Caco-2 (cell line): Measurements from ENCODE around the gene METTL3. TPM values are rescaled to one million over a fixed set of nuclear protein-coding genes. Genes with fewer than 3 reads are reported as not detected.

Experiments used
- BruUV-seq: library from RNA; stranded (reverse); fragments of 400-500 nt; replicated peaks from 2 replicates; lab custom pipeline; 2021; lab: Mats Ljungman, UMichigan
- CTCF ChIA-PET: fragments of 300-600 bp; sonication (Branson Sonifier 250); formaldehyde crosslinking; loops from one replicate; lab custom pipeline; 2022; ENCODE audit warnings: antibody characterized with exemption; lab: Charles Lee
- POLR2A ChIA-PET: fragments of 300-600 bp; sonication (Branson Sonifier 250); formaldehyde crosslinking; loops from one replicate; lab custom pipeline; 2022; ENCODE audit warnings: antibody characterized with exemption; lab: Charles Lee
- DNase-seq, 2 experiments: peaks; one replicate each; pipeline versions ENCODE4 v3.0.0 to v3.0.0-alpha.2; 2020 to 2022
- H3K27me3 ChIP-seq: replicated peaks from 2 replicates; pipeline ENCODE4 v1.6.0; 2011; ENCODE audit warnings: low read length; ENCODE audit not compliant: control insufficient read depth, insufficient read depth
- H3K36me3 ChIP-seq: 2 replicates; pipeline ENCODE4 v1.5.1; 2011; ENCODE audit warnings: low read length; ENCODE audit not compliant: control insufficient read depth, insufficient read depth
- H3K4me1 ChIP-seq: fragments of 250-450 bp; sonication (Bioruptor Pico); 2 replicates; pipeline ENCODE4 v1.5.1; 2020; ENCODE audit warnings: mild to moderate bottlenecking
- H3K4me3 ChIP-seq: 2 replicates; pipeline ENCODE4 v1.5.1; 2011; ENCODE audit warnings: low read depth, mild to moderate bottlenecking, control low read depth, low read length
- H3K9me3 ChIP-seq: fragments of 250-450 bp; sonication (Bioruptor Pico); 2 replicates; pipeline ENCODE4 v1.5.1; 2020; ENCODE audit warnings: mild to moderate bottlenecking, moderate library complexity
- H3K27ac Mint-ChIP-seq: one replicate; pipeline ENCODE4 v1.8.0; 2022; ENCODE audit warnings: mixed read lengths; ENCODE audit not compliant: unreplicated experiment
- H3K27me3 Mint-ChIP-seq: one replicate; pipeline ENCODE4 v1.8.0; 2022; ENCODE audit warnings: mixed read lengths; ENCODE audit not compliant: insufficient read depth, unreplicated experiment
- H3K36me3 Mint-ChIP-seq: one replicate; pipeline ENCODE4 v1.8.0; 2022; ENCODE audit warnings: mild to moderate bottlenecking, mixed read lengths; ENCODE audit not compliant: insufficient read depth, unreplicated experiment
- H3K4me1 Mint-ChIP-seq: one replicate; pipeline ENCODE4 v1.8.0; 2022; ENCODE audit warnings: low read depth, mixed read lengths; ENCODE audit not compliant: unreplicated experiment
- H3K4me3 Mint-ChIP-seq: one replicate; pipeline ENCODE4 v1.8.0; 2022; ENCODE audit warnings: mild to moderate bottlenecking, moderate library complexity, mixed read lengths; ENCODE audit not compliant: unreplicated experiment
- H3K9me3 Mint-ChIP-seq: one replicate; pipeline ENCODE4 v1.8.0; 2022; ENCODE audit warnings: mixed read lengths; ENCODE audit not compliant: unreplicated experiment
- CTCF ChIP-seq, 2 experiments: fragments of 200-600 bp in 1 of 2; IDR thresholded peaks; 1 replicate in 1 of 2; 2 replicates in 1 of 2; pipeline versions ENCODE4 v1.5.1 to v1.8.0; 2011 to 2022; ENCODE audit warnings: antibody characterized with exemption in 1 of 2, control low read depth in 1 of 2, inconsistent platforms in 1 of 2, low read depth in 1 of 2, low read length in 1 of 2, mild to moderate bottlenecking in 1 of 2, moderate library complexity in 1 of 2; ENCODE audit not compliant: insufficient read depth in 1 of 2, severe bottlenecking in 1 of 2, unreplicated experiment in 1 of 2
- intact Hi-C: fragments of 100-400 bp; cut with micrococcal nuclease; formaldehyde crosslinking; loops from one replicate; pipeline ENCODE4 v1.10.0; 2022; ENCODE audit not compliant: unreplicated experiment
- total RNA-seq: library from RNA; stranded (reverse); gene quantifications from 2 replicates; pipeline ENCODE4 v1.2.3, GENCODE V29; 2022

Gene METTL3
- total RNA-seq, 1 experiment from 2014 or later: 40.1 TPM

DNA sequence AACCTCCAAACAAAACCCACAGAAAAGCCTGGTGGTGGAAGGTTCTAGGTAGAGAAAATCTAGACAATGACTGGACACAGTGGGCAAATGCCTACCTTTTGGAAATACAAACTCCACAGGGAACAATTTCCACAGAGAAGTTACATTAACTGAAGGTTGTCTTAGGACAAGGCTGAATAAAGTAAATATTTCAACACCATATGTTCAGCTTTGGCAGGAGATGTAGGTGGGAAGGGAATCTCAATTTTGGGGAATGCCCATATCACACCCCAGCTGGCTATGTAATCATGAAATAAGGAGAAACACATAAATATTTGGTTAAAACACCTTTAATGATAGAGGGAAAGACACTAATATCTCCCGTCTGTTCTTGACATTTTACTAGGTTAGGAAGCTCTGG, 9.6 kb upstream of the METTL3 start:
- no peaks in the 10 kb centered on the region for H3K9me3 ChIP-seq
- H3K36me3 ChIP-seq: no peaks in the 10 kb centered on the region
- no peaks in the 10 kb centered on the region for H3K36me3 Mint-ChIP-seq
- CTCF ChIA-PET: no interaction called here
- H3K4me3 ChIP-seq: no peak overlapping the region
- no TSS peak for BruUV-seq
- H3K27me3 ChIP-seq: no peaks in the 10 kb centered on the region
- POLR2A ChIA-PET: no interaction called here
- no peak overlapping the region for H3K4me3 Mint-ChIP-seq
- H3K9me3 Mint-ChIP-seq: no peaks in the 10 kb centered on the region
- DNase-seq: no peak
- TF ChIP-seq CTCF (IDR thresholded peaks at IDR 0.05; ENCODE audit: insufficient read depth in 1 of 2, low read depth in 1 of 2, low read length in 1 of 2, severe bottlenecking in 1 of 2, unreplicated experiment in 1 of 2): no peak
- H3K4me1 Mint-ChIP-seq: no peaks in the 10 kb centered on the region
- no peaks in the 10 kb centered on the region for H3K27me3 Mint-ChIP-seq
- intact Hi-C loops: no loop called here
- no peak overlapping the region for H3K27ac Mint-ChIP-seq
- H3K4me1 ChIP-seq: no peaks in the 10 kb centered on the region

DNA sequence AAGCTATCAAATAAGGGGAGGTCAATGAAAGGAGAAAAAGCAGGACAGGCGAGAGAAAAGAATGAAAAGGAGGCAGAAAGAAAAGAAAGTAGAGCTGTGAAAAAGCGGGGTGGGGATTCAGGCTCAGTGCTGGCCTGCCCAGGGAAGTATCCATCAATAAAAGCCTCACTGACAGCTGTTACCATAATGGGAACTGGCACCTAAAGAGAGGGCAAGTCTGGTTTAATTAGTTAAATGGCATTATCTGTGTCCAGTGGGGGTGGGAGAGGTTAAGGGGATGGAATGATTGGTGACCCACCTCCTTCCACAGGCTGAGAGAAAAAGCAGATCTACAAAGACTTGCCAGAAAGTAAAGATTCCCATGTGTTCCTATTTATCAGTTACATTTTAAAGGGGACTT, 7.6 kb upstream of the METTL3 start:
- Mint-ChIP-seq H3K4me1 (no peaks in the 10 kb centered on the region), H3K4me3 (no peak overlapping the region), H3K9me3 (no peaks in the 10 kb centered on the region), H3K27me3 (no peaks in the 10 kb centered on the region), H3K36me3 (no peaks in the 10 kb centered on the region), H3K27ac (no peak overlapping the region)
- no TSS peak for BruUV-seq
- intact Hi-C loops: no loop called here
- POLR2A ChIA-PET: no interaction called here
- H3K9me3 ChIP-seq: no peaks in the 10 kb centered on the region
- no peak for TF ChIP-seq CTCF (IDR thresholded peaks at IDR 0.05; ENCODE audit: insufficient read depth in 1 of 2, low read depth in 1 of 2, low read length in 1 of 2, severe bottlenecking in 1 of 2, unreplicated experiment in 1 of 2)
- H3K4me1 ChIP-seq: no peaks in the 10 kb centered on the region
- H3K27me3 ChIP-seq: no peaks in the 10 kb centered on the region
- CTCF ChIA-PET: no interaction called here
- no peak for DNase-seq
- no peak overlapping the region for H3K4me3 ChIP-seq
- no peaks in the 10 kb centered on the region for H3K36me3 ChIP-seq

DNA sequence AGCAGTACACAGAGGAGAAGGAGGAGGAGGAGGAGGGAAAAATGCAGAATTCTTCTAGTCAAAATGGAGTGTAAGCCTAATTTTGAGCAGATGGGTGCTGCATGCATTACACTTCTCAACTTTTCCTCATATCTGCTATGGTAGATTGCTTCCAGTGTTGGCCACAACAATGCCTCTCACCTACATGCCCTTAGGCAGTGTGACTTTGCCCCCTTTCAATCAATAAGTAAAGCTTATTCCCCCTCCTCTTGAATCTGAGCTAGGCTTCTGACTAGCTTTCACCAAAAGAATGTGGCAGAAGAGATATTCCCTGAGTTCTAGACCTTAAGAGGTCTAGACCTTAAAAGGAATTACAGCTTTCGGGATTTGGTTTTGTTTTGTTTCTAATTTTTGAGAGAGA, 3.2 kb upstream of the METTL3 start:
- POLR2A ChIA-PET: interaction anchor here (1.0 kb wide), 1 partner anchor 12 kb away, joined by 6 read pairs; the partner anchor contains the start of gene SALL2
- no TSS peak for BruUV-seq
- Histone ChIP-seq H3K4me3 (no peak overlapping the region), H3K9me3 (no peaks in the 10 kb centered on the region), H3K36me3 (no peaks in the 10 kb centered on the region), H3K27me3 (no peaks in the 10 kb centered on the region), H3K4me1 (no peaks in the 10 kb centered on the region)
- Mint-ChIP-seq H3K4me3 (no peak overlapping the region), H3K4me1 (peaks cover 8% of the 10 kb centered on the region), H3K36me3 (peaks cover 14% of the 10 kb centered on the region), H3K27ac (no peak overlapping the region), H3K9me3 (no peaks in the 10 kb centered on the region), H3K27me3 (no peaks in the 10 kb centered on the region)
- CTCF ChIA-PET: no interaction called here
- intact Hi-C loops: loop anchor here (5.0 kb wide), 1 partner anchor 1057 kb away; the partner anchor contains the start of gene APEX1
- TF ChIP-seq CTCF (IDR thresholded peaks at IDR 0.05; ENCODE audit: insufficient read depth in 1 of 2, low read depth in 1 of 2, low read length in 1 of 2, severe bottlenecking in 1 of 2, unreplicated experiment in 1 of 2): no peak
- DNase-seq: no peak
